NCI-H446 (cell line): Measurements from ENCODE around the gene ENTPD2.
"Not testable (repeated sequence)": the region's sequence is repeated elsewhere in the genome, so short reads cannot be mapped to it uniquely, and the experiment has no call there.

ENCODE experiments used
- DNase-seq, 2 experiments: peaks; one replicate each; lab custom pipeline; 2025; lab: John Stamatoyannopoulos, UW

The ENTPD2 gene

DNA sequence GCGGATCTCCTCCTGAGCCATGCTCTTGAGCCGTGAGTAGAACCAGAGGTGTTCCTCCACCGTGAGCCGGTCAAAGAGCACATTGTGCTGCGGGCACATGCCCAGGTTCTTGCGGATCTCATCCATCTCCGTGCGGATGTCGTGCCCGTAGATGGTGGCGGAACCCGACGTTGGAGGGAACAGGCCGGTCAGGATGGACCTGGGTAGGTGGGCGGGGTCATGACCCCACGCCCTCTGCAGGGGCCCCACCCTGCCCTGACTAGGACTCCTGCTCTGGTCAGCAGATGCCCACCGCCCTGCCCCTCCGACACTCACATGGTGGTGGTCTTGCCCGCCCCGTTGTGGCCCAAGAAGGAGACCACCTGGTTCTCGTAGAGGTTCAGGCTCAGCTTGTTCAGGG is 37.9 kb downstream of the ENTPD2 start:
- DNase-seq, result no peak

DNA sequence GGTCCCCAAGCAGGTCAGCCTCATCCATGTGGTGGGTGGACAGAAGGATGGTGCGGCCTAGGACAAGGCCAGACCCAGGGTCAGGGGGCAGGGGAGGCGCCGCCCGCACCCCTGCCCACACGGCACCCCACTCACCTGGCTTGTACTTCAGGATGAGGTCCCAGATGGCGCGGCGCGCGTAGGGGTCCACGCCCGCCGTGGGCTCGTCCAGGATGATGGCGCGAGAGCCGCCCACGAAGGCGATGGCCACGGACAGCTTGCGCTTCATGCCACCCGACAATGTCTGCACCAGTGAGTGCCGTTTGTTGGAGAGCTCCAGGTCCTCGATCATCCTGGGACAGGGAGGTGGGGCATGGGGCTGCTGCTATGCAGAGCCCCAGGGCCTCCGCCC is 38.3 kb downstream of the ENTPD2 start:
- DNase-seq, result no peak

DNA sequence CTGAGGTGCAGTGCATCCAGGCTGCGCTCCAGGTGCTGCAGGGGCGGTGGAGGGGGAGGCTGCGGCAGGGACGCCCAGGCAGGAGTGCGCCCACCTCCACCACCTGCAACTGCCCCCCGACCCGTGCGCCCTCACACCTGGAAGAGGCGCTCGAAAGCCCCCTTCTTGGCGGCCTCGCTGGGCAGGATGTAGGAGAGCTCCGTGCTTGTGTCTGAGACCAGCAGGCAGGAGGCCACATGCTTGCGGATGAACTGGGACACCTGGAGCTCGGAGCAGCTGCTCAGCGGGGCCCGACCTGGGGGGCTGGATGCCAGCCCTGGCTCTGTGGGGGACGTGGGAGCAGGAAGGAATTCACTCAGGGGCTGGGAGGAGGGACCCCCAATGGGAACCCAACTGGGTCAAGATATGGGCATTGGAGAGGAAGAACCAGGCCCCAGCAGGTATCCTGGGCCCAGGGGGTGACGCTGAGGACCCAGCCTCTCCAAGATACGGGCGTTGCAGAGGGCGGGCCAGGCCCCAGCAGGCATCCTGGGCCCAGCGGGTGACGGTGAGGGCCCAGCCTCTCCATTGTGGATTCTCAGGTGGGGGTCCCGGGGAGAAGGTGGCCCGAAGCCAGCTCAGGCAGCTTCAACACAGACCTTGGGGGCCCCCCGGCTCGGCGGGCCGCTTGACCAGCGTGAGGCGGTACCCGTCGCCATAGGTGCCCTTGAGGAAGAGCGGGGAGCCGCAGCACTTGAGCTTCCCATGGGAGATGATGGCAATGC is 38.9 kb downstream of the ENTPD2 start:
- no peak for DNase-seq

DNA sequence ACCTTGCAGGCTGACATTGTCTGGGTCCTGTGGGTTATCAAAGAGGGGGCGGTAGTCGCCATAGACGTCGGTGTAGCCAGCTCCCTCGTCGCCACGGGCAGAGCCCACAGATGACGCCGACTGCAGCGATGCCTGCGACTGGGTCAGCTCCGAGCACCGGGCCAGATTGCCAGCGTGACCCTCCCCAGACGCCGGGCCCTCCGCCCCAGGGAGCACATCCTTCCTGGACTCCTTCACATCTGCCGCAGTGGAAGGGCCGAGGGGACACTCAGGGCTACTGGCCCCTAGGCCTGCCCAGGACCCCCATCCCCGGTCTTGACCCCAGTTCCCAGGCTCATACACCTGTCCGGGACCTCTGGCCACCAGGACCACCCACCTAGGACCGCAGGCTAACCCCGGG is 39.7 kb downstream of the ENTPD2 start:
- DNase-seq, result no peak

DNA sequence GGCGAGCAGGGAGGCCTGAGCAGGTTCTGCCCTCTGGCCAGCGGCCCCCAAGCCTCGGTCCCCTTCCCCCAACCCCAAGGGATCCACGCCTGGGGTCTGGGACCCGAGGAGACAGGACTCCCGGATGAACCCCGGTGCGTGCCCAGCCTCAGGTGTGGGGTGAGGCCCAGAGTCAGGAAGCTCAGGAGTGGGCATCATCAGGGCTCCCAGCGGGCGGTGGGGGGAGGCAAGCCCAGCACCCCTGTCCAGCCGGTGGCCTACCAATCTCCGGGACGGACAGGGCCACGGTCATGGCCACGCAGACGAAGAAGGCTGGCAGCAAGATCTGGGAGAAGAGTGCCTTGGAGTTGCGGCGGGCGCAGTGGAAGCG is 40.3 kb downstream of the ENTPD2 start:
- DNase-seq, result no peak

DNA sequence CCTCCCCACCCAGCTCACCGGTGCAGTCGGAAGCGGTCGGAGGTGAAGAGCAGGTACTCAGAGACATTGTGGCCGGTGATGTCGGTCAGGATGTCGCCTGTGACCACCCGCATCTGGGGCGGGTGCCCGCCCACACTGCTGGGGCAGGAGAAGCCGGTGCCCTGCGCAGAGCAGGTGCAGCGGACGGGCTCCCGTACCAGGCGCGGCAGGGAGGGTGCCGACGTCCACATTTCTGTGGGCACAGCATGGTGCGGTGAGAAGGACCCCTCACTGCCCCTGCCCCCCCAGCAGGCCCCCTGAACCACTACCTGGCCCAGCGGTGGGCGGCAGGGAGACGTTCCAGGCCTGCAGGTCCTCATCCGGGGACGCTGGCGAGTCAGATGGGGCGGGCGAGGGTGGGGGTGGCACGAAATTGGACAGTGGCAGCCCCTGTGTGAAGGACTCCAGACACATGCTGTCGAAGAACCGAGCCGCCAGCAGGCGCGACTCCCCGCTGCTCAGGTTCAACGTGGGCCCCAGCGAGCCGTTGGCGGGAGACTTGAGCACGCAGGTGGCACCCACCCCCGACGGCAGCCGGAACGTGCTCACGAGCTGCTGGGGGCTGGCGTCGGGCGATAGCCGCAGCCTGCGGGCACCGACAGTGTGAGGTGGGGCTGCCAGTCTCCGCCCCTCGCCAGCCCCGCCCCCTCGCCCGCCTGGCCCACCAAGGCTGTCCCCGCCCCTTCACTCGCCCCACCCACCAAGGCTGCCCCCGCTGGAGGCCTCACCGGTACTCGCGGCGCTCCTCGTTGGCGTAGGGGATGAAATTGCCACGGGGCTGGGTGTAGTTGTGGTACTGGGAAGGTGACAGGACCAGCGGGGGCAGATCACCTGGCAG is 40.9 kb downstream of the ENTPD2 start:
- DNase-seq, result no peak

DNA sequence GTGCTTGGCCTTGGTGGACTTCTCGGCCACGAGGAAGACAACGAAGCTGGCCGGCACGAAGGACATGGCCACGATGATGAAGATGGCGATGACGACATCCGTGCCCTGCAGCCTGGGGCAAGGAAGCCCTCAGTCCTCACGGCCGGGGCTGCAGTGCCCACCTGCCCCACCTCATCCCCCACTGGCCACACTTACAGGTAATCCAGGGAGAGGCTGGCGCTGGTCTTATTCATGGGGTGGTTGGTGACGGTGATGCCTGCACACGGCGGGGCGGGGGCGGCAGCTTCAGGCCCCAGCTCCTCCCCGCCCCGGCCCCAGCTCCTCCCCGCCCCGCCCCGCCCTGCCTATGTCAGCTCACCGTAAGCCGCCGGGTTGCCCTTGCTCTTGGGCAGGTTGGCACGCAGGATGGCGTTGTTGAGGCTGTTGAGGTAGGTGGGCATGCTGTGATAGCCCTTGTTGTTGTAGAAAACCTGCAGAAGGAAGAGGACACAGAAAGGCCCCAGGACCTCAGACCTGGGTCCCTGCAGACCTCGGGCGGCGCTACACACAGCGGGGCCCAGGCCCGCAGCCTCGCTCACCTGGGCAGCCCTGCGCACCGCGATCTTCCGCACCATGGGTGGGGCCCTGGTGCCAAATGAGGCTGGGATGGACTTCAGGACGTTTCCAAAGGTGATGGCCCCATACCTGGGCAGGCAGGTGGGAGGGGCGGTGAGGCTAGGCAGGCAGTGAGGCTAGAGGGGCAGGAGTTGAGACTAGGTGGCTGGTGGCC is 41.8 kb downstream of the ENTPD2 start:
- DNase-seq, result no peak

DNA sequence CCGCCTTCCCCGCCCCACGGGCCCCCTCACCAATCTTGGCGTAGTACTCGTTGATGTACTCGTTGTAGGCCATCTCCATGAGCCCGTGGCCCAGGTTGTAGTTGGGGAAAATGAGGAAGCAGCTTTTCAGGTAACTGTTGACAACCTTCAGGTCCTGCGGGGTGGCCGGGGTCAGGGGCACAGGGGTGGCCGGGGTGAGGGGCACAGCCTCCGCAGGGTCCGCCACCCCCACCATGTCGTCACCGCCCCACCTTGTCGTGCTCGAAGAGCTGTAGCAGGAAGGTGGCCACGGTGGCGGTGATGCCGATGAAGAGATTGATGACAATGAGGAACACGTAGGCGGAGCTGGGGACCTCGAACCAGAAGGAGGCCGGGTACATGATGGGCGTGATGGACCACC is 42.7 kb downstream of the ENTPD2 start:
- DNase-seq, result no peak

DNA sequence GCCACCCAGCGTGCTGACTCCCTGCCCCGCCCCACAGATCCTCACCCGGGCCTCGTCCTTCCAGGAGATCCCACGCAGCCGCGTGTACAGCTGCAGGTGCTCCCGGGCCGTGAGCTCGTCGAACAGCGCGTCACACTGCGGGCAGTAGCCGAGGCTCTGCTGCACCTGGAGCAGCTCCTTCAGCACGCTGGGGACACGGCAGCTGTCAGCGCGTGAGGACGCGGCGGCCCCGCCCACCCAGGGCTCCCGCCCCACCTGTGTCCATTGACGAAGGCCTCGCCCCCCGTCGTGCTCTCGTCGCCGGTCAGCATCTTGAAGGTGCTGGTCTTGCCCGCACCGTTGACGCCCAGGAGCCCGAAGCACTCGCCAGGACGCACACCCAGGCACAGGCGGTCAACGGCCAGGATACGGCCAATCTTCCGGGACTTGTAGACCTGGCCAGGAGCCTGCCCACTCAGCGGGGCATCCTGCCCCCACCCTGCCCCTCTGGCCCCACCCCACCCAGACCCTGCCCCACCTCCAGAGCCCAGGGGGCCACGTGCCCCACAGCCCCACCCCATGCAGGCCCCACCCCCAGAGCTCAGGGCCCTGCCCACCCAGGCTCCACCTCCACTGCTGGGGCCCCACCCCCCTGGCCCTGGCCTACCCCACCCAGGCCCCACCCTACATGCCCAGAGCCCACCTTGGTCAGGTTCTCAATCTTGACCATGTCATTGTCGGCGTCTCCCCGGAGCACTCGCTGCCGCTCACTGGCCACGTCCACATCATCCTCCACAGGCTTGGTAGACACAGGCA is 43.7 kb downstream of the ENTPD2 start:
- no peak for DNase-seq

DNA sequence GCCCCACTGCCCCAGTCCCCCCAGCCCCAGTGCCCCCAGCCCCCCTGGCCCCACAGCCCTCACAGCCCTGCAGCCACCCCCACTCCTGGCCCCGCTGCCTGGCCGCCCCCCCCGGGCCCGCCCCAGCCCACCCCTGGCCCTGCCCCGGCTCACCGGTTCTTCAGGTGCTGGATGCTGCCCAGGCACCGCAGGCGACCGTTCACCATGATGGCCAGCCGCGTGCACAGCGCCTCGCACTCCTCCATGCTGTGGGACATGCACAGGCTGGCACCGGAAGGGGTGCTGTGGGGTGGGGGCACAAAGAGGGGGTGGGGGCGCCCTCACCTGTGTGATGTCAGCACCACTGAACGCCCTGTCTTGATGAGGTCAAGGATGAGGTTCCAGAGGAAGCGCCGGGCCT is 44.6 kb downstream of the ENTPD2 start:
- DNase-seq, result no peak

DNA sequence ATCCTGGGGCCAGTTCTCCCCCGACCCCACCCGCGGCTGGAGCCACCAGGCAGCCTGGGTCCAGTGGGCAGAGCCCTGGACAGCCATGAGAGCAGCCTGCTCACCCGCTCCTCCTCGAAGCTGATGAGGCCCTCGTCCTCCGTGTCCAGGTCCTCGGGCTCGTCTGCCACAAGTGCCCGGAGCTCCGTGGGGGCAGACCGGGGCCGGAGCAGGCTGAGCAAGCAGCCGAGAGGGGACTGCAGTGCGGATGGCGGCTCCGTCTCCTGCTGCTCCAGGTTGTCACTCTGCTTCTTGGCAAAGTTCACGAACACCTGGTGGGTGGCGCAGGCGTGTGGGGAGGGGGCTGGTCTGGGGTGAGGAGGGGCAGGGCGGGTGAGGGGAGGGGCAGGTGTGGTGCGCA is 45.5 kb downstream of the ENTPD2 start:
- DNase-seq, result no peak

DNA sequence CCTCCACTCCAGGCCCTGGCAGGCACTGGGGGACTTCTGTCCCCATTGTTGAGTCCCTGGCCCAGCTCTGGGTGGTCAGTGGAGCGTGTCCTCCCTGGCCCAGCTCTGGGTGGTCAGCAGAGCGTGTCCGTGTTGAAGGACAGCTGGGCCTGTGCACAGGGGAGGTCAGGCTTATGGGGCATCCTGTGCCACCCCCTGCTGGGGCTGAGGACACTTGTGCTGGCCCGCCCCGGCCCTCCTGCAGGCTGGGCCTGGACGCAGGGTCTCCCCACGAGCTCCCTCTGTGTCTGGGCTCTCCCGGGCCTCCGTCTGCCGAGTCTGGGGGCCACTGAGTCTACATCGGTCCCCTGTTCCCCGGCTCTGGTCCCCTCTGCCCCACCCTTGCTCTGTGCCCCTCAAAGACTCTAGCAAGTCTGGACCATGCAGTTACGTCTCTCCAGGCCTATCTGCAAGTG is 46.0 kb downstream of the ENTPD2 start:
- DNase-seq, result no peak

DNA sequence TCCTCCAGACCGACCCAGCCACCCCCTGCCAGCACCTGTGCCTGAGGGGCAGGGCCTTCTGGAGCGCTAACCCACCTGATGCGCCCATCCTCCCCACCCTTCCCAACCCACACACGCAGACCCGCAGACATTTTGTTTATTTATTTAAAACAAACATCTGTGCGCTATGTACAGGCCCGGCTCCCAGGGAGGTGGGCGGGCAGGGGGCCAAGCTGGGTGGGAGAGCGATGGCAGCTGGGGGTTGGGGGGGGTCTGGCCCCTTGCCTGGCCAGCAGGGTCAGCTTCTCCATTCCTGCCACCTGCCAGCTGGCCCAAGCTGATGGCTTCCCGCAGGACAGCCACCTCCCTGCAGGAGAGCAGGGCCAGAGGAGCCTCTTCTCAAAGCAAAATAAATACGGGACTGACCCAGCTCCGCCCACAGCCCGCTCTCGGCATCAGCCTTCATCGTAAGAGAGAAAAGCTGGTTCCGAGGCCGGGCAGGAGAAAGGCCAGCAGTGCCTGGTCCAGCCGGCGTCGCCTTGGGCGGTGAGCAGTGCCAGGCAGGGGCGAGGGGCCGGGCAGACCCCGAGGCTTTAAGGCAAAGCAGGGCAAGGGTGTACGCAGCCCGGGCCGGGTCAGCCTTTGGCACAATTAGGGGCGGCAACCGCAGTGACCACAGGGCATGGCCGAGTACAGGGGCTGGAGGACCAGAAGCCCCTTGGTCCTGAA is 46.6 kb downstream of the ENTPD2 start:
- DNase-seq, result peak in 1 of 2 experiments; percentile 43

DNA sequence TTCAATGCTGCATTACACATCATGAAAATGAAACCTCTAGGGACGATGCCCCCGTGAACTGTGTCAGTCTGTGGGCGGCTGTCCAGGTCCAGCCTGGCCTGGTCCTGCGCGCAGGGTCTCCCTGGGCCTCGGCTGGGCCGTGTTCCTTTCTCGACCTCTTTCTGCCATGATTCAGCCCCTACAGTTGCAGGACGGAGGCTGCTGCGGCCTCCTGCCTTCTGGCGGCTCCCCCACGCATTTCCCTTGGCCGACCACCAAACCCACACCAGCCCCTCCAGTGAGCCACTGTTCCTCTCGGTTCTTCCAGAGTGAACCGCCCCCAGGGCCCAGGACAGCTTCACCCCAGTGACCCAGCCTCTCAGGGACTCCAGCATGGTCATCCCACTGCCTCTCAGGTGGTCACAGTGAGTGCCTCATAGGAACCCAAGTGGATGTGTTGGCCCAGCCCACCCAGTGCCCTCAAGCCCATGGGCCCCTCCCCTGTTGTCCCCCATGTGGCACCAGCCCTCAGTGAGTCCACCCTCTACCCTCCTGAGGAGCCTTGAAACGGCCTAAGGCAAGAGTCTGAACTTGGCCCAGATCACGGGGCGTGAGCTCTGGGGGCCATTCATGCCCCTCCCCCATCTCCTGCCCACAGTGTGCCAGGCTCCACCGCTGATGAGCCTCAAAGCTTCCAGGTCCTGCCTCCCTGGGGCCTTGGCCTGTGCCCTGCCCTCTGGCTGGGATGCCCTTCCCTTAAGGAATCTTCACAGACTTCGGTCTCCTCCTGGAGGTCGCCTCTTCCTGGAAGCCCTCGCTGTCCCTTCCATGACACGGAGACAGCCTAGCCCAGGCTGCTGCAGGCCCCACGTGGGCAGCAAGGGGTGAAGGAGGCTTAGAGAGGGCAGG is 47.5 kb downstream of the ENTPD2 start:
- no peak for DNase-seq

DNA sequence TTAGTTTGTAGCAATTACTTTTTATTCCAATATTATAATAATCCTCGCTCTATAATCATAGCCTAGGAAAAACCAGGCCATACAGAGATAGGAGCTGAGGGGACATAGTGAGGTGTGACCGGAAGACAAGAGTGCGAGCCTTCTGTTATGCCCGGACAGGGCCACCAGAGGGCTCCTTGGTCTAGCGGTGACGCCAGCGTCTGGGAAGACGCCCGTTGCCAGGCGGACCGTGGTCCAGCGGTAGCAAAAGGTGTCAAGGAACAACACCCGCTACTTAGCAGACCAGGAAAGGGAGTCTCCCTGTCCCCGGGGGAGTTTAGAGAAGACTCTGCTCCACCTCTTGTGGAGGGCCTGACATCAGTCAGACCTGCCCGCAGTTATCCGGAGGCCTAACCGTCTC is 49.6 kb downstream of the ENTPD2 start:
- not testable (repeated sequence) for DNase-seq

DNA sequence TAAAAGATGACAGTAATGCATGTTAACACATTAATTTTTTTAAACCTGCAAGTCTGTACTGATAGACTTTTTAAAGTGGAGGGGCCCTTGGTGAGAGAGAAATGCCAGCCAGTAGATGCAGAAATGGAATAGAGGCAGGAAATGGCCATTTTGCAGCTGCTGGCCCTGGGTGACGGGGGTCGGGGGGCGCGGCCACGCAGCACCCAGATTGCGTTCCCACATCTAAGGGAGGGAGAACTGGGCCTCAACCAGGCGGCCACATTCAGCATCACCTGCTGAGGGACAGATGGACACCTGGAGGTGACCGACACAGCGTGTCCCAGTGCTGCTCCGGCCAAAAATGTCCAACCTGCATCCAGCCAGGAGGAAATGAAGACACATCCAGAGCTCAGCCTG is 51.2 kb downstream of the ENTPD2 start:
- no peak for DNase-seq

DNA sequence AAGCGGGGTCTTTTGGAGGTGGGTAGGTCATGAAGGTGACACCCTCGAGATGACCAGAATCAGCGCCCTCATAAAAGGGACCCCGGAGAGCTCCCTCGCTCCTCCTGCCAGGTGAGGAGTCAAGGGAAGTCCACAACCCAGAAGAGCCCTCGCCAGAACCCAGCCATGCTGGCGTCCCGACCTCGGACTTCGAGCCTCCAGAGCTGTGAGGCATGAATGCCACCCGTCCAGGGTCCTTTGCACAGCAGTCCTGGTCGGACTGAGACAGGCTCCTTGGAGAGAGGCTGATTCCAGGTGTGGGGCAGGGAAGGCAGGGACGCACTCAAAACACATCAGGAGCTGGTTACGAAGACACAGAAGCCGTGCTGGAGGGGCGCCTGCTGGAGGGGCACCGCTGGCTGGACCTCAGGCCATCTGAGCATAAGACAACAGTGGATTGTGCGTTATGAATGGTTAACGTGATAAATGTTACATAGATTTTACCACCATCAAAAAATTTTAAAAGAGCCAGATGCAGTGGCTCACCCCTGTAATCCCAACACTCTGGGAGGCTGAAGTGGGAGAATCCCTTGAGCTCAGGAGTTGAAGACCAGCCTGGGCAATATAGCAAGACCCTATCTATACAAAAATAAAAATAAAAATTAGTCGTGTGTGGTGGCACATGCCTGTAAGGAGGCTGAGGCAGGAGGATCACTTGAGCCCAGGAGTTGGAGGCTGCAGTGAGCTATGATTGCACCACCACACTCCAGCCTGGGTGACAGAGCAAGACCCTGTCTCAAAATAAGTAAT is 51.8 kb downstream of the ENTPD2 start:
- no peak for DNase-seq

DNA sequence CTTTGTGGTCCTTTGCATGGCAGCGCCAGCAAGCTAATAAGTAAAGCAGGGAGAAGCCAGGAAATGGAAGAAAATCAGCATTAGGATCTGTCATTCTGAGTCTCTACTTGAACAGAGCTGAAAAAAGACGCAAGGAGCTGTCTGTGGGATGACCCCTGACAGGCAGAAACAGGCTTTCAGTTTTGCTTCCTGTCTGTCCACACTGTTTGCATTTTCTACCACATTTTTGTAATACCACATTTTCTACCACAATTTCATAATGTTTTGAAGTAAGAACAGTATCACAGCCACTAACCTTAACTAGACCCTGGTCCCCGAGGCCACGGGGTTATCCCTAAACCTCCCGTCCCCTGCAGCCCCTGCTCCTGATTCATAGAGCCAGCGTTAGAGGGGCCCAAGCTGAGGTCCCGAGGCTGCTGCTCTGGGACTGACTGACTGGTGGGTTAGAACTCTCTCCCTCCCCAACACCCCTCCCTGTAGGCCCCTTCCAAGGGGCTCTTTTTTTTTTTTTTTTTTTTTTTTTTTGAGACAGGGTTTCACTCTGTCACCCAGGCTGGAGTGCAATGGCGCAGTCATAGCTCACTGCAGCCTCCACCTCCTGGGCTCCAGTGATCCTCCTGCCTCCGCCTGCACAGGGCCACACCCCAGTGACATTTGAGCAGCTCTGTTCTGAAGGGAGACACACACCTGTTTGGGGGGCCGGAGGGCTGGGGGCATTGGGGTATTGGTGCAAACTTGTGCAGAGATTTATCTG is 53.5 kb downstream of the ENTPD2 start:
- no peak for DNase-seq
